Activated CD8-positive, alpha-beta memory T cell treated with anti-CD3 and anti-CD28 coated beads for 48 hours (primary cell): ENCODE results near the gene PTRH2.
"Not testable (repeated sequence)": the region's sequence is repeated elsewhere in the genome, so short reads cannot be mapped to it uniquely, and the experiment has no call there.

Experiments
- DNase-seq, 3 experiments: peaks; one replicate each; pipeline ENCODE4 v3.0.0-alpha.2; 2020; ENCODE audit warnings: low read depth in 2 of 3, low spot score in 2 of 3

PTRH2 gene

GRCh38 chr17:59707149-59707970 is at the start of gene PTRH2, which contains the start of gene VMP1:
Gene PTRH2 (minus strand): TSS chr17:59707430. CDS start chr17:59697978, 9,452 bp downstream.
Gene VMP1 (plus strand): TSS chr17:59707654. CDS start chr17:59731447, 23,793 bp downstream.
- DNase-seq = peak; percentile 84 to 89 (median 88)

GRCh38 chr17:59756236-59756818 is 49.1 kb upstream of the PTRH2 start:
- no peak for DNase-seq

- not testable (repeated sequence) for DNase-seq
These were observed 47.8 kb upstream of the PTRH2 start for GRCh38 chr17:59755069-59755468.

GRCh38 chr17:59754552-59754951 is 47.3 kb upstream of the PTRH2 start:
- DNase-seq = no peak

- DNase-seq = no peak
These were observed 46.6 kb upstream of the PTRH2 start for GRCh38 chr17:59753522-59754467.

- DNase-seq = no peak
These were observed 45.7 kb upstream of the PTRH2 start for GRCh38 chr17:59752922-59753321.

- DNase-seq = no peak
These were observed 45.2 kb upstream of the PTRH2 start for GRCh38 chr17:59752446-59752845.

- DNase-seq = no peak
These were observed 44.8 kb upstream of the PTRH2 start for GRCh38 chr17:59751955-59752413.

- no peak for DNase-seq
These were observed 41.4 kb upstream of the PTRH2 start for GRCh38 chr17:59748591-59748990.

GRCh38 chr17:59746849-59747445 is 39.7 kb upstream of the PTRH2 start:
- no peak for DNase-seq

- DNase-seq = no peak
These were observed 37.8 kb upstream of the PTRH2 start for GRCh38 chr17:59745040-59745439.

- no peak for DNase-seq
These were observed 36.6 kb upstream of the PTRH2 start for GRCh38 chr17:59743842-59744241.

GRCh38 chr17:59737324-59737723 is 30.1 kb upstream of the PTRH2 start:
- DNase-seq = no peak

GRCh38 chr17:59734226-59734625 is 27.0 kb upstream of the PTRH2 start:
- no peak for DNase-seq

- no peak for DNase-seq
These were observed 26.5 kb upstream of the PTRH2 start for GRCh38 chr17:59733697-59734096.

GRCh38 chr17:59730268-59730834 is 23.1 kb upstream of the PTRH2 start:
- DNase-seq = no peak

GRCh38 chr17:59727817-59728533 is 20.7 kb upstream of the PTRH2 start:
- DNase-seq = no peak

- no peak for DNase-seq
These were observed 18.5 kb upstream of the PTRH2 start for GRCh38 chr17:59725691-59726090.

GRCh38 chr17:59723607-59724006 is 16.4 kb upstream of the PTRH2 start:
- no peak for DNase-seq

- no peak for DNase-seq
These were observed 15.8 kb upstream of the PTRH2 start for GRCh38 chr17:59723041-59723440.
